RWPE2 (cell line): ENCODE measurements around the gene CASTOR1.

Experiments
- ATAC-seq: fragments of 200-7000 bp; cut with Tn5 transposase; 3 replicates; pipeline ENCODE4 v1.9.1; 2021; ENCODE audit warnings: low read depth
- DNase-seq: peaks from one replicate; pipeline ENCODE4 v3.0.0-alpha.2; 2020; ENCODE audit warnings: low spot score
- H3K27ac ChIP-seq: fragments of 450-650 bp; 2 replicates; pipeline ENCODE4 v1.5.1; 2017; ENCODE audit warnings: mild to moderate bottlenecking; ENCODE audit not compliant: poor library complexity, severe bottlenecking
- H3K27me3 ChIP-seq: fragments of 250-450 bp; sonication (Bioruptor Pico); 2 replicates; pipeline ENCODE4 v1.5.1; 2021; ENCODE audit warnings: mild to moderate bottlenecking, moderate library complexity; ENCODE audit not compliant: insufficient read depth, poor library complexity, severe bottlenecking
- H3K36me3 ChIP-seq: fragments of 250-450 bp; sonication (Bioruptor Pico); 2 replicates; pipeline ENCODE4 v1.5.1; 2020; ENCODE audit warnings: low read depth, mild to moderate bottlenecking, moderate library complexity
- H3K4me1 ChIP-seq: fragments of 250-450 bp; sonication (Bioruptor Pico); 2 replicates; pipeline ENCODE4 v1.5.1; 2021; ENCODE audit warnings: mild to moderate bottlenecking, moderate library complexity; ENCODE audit not compliant: insufficient read depth, poor library complexity, severe bottlenecking
- H3K4me3 ChIP-seq: fragments of 250-450 bp; sonication (Bioruptor Pico); 2 replicates; pipeline ENCODE4 v1.5.1; 2021; ENCODE audit warnings: mild to moderate bottlenecking, moderate library complexity; ENCODE audit not compliant: severe bottlenecking
- H3K9me3 ChIP-seq: fragments of 250-450 bp; sonication (Bioruptor Pico); 2 replicates; pipeline ENCODE4 v1.5.1; 2021; ENCODE audit warnings: mild to moderate bottlenecking, moderate library complexity; ENCODE audit not compliant: severe bottlenecking
- TF ChIP-seq, protein P1 (sequence below): fragments of 450-650 bp; IDR thresholded peaks from one replicate; pipeline ENCODE4 v1.5.1; 2017; ENCODE audit warnings: mild to moderate bottlenecking, moderate library complexity; ENCODE audit not compliant: poor library complexity, severe bottlenecking

The CASTOR1 gene

DNA sequence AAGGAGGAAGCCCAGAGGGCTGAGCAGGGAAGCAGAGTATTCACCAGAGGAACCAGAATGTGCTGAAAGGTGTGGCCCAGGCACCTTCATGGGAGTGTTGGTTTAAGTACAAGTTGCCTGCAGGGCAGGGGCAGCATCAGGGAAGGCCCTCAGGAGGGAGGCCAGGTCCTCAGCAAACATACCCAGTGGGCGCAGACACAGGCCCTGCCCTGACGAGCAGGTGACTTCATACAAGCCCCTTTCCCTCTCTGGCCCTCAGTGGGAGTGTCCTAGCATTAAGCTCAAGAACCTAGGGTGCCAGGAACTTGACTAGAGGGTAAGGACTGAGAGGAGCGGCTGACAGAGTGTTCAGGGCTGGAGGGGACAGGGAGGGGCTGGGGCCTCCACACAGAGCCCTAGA lies 7.5 kb upstream of the CASTOR1 start:
- TF ChIP-seq, protein P1, sequence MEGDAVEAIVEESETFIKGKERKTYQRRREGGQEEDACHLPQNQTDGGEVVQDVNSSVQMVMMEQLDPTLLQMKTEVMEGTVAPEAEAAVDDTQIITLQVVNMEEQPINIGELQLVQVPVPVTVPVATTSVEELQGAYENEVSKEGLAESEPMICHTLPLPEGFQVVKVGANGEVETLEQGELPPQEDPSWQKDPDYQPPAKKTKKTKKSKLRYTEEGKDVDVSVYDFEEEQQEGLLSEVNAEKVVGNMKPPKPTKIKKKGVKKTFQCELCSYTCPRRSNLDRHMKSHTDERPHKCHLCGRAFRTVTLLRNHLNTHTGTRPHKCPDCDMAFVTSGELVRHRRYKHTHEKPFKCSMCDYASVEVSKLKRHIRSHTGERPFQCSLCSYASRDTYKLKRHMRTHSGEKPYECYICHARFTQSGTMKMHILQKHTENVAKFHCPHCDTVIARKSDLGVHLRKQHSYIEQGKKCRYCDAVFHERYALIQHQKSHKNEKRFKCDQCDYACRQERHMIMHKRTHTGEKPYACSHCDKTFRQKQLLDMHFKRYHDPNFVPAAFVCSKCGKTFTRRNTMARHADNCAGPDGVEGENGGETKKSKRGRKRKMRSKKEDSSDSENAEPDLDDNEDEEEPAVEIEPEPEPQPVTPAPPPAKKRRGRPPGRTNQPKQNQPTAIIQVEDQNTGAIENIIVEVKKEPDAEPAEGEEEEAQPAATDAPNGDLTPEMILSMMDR = no peak
- no peaks in the 10 kb centered on the region for H3K27me3 ChIP-seq
- peaks cover 42% of the 10 kb centered on the region for H3K36me3 ChIP-seq
- H3K4me3 ChIP-seq = no peak overlapping the region
- no peak overlapping the region for H3K27ac ChIP-seq
- ATAC-seq (no peak), DNase-seq (no peak)
- no peaks in the 10 kb centered on the region for H3K9me3 ChIP-seq
- H3K4me1 ChIP-seq = peaks cover 9% of the 10 kb centered on the region

DNA sequence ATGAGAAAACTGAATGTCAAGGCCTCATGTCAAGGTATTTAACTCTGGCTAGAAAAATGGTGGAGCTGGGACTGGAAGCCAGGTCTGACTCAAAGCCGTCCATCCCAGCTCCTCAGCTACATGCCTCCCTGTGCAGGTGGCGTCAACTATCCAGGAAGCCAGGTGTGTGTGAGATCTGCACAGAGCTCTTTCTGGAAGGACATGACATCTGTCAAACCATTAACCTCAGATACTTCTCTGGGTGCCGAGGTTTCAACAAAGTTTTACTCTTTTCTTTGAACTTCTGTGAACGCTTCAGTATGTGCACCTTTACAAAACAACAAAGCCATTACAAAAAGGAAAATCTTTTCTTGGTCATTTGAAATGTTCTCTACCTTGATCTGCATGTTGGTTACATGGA lies 7.0 kb upstream of the CASTOR1 start:
- peaks cover 7% of the 10 kb centered on the region for H3K4me1 ChIP-seq
- DNase-seq = no peak
- H3K36me3 ChIP-seq = peaks cover 41% of the 10 kb centered on the region

DNA sequence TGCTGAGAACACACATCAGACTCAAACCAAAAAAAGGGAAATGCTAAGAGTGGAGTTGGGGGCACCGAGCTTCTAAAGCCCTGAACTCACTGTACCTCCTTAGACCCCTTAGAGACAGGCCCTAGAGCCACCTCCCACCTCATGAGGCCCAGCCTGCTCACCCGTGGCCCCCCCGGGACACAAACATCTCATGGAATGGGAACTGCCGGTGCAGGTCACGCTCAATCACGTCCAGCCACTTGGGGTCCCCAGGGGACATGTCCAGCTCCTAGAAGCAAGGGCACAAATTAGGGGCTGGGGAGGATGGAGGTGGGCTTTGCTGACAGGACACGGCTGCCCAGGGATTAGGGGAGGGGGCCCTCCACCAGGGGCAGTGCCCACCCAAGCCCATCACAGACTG lies 6.3 kb upstream of the CASTOR1 start:
- no peaks in the 10 kb centered on the region for H3K27me3 ChIP-seq
- H3K4me3 ChIP-seq = no peak overlapping the region
- no peaks in the 10 kb centered on the region for H3K9me3 ChIP-seq
- H3K36me3 ChIP-seq = peaks cover 37% of the 10 kb centered on the region
- TF ChIP-seq, protein P1 = no peak
- no peak overlapping the region for H3K27ac ChIP-seq
- no peak for DNase-seq
- peaks cover 14% of the 10 kb centered on the region for H3K4me1 ChIP-seq
- ATAC-seq = no peak

More for the DNA sequence above, 7.0 kb upstream of the CASTOR1 start:
- no peaks in the 10 kb centered on the region for H3K9me3 ChIP-seq
- TF ChIP-seq, protein P1 = no peak
- no peak overlapping the region for H3K4me3 ChIP-seq
- no peak overlapping the region for H3K27ac ChIP-seq
- no peak for ATAC-seq
- H3K27me3 ChIP-seq = no peaks in the 10 kb centered on the region

DNA sequence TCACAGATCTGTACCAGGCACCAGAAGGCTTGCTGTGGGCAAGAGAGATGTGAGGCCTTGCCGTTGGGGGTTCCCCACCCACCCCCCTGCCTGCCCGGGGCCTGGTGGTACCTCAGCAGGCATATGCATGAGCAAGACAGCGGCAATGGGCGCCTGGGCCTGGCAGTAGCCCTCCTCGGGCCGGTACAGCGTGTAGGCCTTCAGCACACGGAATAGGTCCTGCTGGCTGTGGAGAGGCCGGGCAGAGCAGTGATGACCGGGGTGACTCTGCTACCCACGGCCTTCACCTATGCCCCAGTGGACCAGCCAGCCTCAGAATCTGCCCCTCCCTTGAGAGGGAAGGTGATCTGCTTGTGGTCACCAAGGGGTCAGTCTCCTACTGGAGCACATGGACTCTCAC lies 5.5 kb upstream of the CASTOR1 start:
- no peak overlapping the region for H3K27ac ChIP-seq
- ATAC-seq (no peak), DNase-seq (no peak)
- H3K9me3 ChIP-seq = no peaks in the 10 kb centered on the region
- H3K4me3 ChIP-seq = no peak overlapping the region
- no peaks in the 10 kb centered on the region for H3K27me3 ChIP-seq
- TF ChIP-seq, protein P1 = no peak
- H3K4me1 ChIP-seq = peaks cover 21% of the 10 kb centered on the region
- H3K36me3 ChIP-seq = peaks cover 34% of the 10 kb centered on the region

DNA sequence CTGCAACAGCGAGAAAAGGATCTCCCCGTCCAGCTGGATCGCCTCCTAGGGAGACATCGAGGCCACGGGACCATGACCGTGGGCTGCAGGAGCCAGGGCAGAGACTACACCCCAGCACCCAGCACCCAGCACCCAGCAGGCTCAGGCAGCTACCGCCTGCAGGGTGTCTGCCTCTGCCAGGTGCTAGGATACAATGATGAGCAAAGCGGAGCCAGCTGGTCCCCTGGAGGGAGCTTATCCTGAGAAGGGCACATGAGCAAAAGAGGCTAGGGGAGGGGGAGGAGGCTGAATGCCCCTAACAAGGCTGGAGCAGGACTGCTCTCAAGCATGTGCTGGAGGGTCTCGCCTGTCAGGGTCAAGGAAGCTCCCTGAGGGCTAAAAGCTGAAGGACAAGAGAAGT lies 4.8 kb upstream of the CASTOR1 start:
- no peaks in the 10 kb centered on the region for H3K27me3 ChIP-seq
- peaks cover 21% of the 10 kb centered on the region for H3K4me1 ChIP-seq
- H3K27ac ChIP-seq = no peak overlapping the region
- peaks cover 27% of the 10 kb centered on the region for H3K36me3 ChIP-seq
- no peaks in the 10 kb centered on the region for H3K9me3 ChIP-seq
- DNase-seq (no peak), ATAC-seq (no peak)
- TF ChIP-seq, protein P1 = no peak
- H3K4me3 ChIP-seq = no peak overlapping the region
